PFSK-1 (cell line): ENCODE measurements around the gene GFOD1.

Experiments
- FOXP2 ChIP-seq: optimal IDR thresholded peaks from 2 replicates; pipeline ENCODE3; 2011; ENCODE audit warnings: borderline replicate concordance, control low read depth, inconsistent platforms; ENCODE audit not compliant: insufficient read depth; ENCODE audit errors: extremely low read length, extremely low read depth
- POLR2AphosphoS5 ChIP-seq: IDR thresholded peaks from 2 replicates; pipeline ENCODE4 v1.6.1; 2012; ENCODE audit warnings: low read depth, mild to moderate bottlenecking, control low read depth, low read length, moderate library complexity
- SIN3A ChIP-seq: IDR thresholded peaks from 2 replicates; pipeline ENCODE4 v1.6.1; 2012; ENCODE audit warnings: mild to moderate bottlenecking, low read length, moderate library complexity, borderline replicate concordance; ENCODE audit not compliant: insufficient read depth
- TAF1 ChIP-seq: IDR thresholded peaks from 2 replicates; pipeline ENCODE4 v1.6.1; 2012; ENCODE audit warnings: low read length, control low read depth, borderline replicate concordance; ENCODE audit not compliant: insufficient read depth
- TF ChIP-seq, protein P1 (sequence below), 2 experiments: IDR thresholded peaks; 2 replicates each; pipeline versions ENCODE4 v1.6.1 to v1.8.0; 2011 to 2012; ENCODE audit warnings: low read depth in 2 of 2, low read length in 2 of 2, control low read depth in 1 of 2, inconsistent platforms in 1 of 2, mild to moderate bottlenecking in 1 of 2, moderate library complexity in 1 of 2; ENCODE audit not compliant: insufficient read depth in 1 of 2

DNA sequence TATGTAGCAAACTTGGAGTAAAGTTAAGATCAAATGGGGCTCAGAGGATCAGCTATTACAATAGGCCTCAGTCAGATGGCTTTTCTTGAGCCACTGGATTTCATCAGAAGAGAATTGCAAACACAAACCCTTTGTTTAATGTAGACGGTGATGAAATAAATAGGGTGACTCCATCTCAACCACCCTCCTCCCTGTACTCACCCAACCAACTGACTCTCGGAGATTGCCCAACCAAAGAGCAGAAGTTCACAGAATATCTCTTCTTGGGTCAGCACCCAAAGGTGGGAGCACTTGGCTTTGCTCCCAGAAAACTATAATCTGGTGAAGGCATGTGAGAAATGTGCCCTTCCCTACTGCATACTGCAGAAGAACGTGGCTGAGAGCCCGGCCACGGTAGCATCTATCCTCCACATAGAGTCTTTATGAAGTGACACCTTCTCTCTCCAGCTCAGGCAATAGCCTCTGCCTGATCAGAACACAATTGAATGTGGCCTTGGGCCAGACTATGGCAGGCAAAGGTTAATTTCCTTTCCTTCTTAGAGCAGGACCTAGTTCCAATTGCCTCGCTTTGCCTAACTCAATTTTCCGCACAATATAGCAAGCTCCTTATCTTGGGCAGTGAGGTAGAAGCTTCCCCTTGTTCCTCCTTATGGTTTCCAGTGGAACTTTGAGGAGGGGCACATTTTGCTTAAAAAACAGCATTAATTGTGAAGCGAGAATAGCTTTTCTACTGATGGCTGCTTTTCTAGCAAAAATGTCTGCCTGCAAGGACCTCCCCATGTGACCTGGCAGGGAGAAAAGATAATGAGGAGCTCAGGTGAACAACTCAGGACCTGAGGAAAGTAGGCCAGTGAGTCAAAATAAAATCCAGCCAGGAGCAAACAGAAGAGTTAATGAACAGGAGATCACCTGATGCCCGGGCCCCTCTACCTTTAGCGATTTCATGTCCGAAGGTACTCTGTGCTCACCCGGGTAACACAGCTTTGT lies 79.4 kb downstream of the GFOD1 start:
- TF ChIP-seq TAF1 (no peak), SIN3A (no peak), POLR2AphosphoS5 (no peak), FOXP2 (no peak)
- TF ChIP-seq, protein P1, sequence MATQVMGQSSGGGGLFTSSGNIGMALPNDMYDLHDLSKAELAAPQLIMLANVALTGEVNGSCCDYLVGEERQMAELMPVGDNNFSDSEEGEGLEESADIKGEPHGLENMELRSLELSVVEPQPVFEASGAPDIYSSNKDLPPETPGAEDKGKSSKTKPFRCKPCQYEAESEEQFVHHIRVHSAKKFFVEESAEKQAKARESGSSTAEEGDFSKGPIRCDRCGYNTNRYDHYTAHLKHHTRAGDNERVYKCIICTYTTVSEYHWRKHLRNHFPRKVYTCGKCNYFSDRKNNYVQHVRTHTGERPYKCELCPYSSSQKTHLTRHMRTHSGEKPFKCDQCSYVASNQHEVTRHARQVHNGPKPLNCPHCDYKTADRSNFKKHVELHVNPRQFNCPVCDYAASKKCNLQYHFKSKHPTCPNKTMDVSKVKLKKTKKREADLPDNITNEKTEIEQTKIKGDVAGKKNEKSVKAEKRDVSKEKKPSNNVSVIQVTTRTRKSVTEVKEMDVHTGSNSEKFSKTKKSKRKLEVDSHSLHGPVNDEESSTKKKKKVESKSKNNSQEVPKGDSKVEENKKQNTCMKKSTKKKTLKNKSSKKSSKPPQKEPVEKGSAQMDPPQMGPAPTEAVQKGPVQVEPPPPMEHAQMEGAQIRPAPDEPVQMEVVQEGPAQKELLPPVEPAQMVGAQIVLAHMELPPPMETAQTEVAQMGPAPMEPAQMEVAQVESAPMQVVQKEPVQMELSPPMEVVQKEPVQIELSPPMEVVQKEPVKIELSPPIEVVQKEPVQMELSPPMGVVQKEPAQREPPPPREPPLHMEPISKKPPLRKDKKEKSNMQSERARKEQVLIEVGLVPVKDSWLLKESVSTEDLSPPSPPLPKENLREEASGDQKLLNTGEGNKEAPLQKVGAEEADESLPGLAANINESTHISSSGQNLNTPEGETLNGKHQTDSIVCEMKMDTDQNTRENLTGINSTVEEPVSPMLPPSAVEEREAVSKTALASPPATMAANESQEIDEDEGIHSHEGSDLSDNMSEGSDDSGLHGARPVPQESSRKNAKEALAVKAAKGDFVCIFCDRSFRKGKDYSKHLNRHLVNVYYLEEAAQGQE (IDR thresholded peaks at IDR 0.05; ENCODE audit: insufficient read depth in 1 of 2, low read depth in 2 of 2, low read length in 2 of 2) = no peak
